ENCODE measurements around the gene UNC79.

- TF ChIP-seq EZH2 (IDR thresholded peaks at IDR 0.05; ENCODE audit: insufficient read depth, poor library complexity, severe bottlenecking): no peak
- TF ChIP-seq EZH2phosphoT487 (IDR thresholded peaks at IDR 0.05; ENCODE audit: insufficient read depth, low read depth): no peak
These were observed 113.0 kb downstream of the UNC79 start for GRCh38 chr14:93543766-93544165.
